GM23248 (cell line): ENCODE measurements around the gene WDCP. TPM values are rescaled to one million over a fixed set of nuclear protein-coding genes. Genes with fewer than 3 reads are reported as not detected.

Experiments
- DNase-seq: peaks from one replicate; pipeline ENCODE4 v3.0.0-alpha.2; 2015
- H2AFZ ChIP-seq: fragments of 200-600 bp; sonication (generic); 2 replicates; pipeline ENCODE4 v1.6.1; 2016; ENCODE audit warnings: antibody characterized with exemption
- H3F3A ChIP-seq: fragments of 200-600 bp; sonication (generic); 2 replicates; pipeline ENCODE4 v1.6.1; 2016; ENCODE audit warnings: mild to moderate bottlenecking, antibody characterized with exemption, mixed run types; ENCODE audit not compliant: insufficient read depth
- H3K27ac ChIP-seq: fragments of 200-600 bp; sonication (generic); 2 replicates; pipeline ENCODE4 v1.5.1; 2016; ENCODE audit warnings: mild to moderate bottlenecking
- H3K27me3 ChIP-seq: fragments of 200-600 bp; sonication (generic); replicated peaks from 2 replicates; pipeline ENCODE4 v1.6.1; 2016; ENCODE audit warnings: mild to moderate bottlenecking; ENCODE audit not compliant: insufficient read depth
- H3K36me3 ChIP-seq: fragments of 200-600 bp; sonication (generic); 2 replicates; pipeline ENCODE4 v1.6.1; 2016; ENCODE audit warnings: low read depth, mild to moderate bottlenecking
- H3K4me1 ChIP-seq: fragments of 200-600 bp; sonication (generic); 2 replicates; pipeline ENCODE4 v1.6.1; 2016; ENCODE audit warnings: mild to moderate bottlenecking; ENCODE audit not compliant: insufficient read depth
- H3K4me2 ChIP-seq: fragments of 200-600 bp; sonication (generic); one replicate; pipeline ENCODE4 v1.6.1; 2016; ENCODE audit warnings: mild to moderate bottlenecking; ENCODE audit not compliant: unreplicated experiment
- H3K4me3 ChIP-seq: fragments of 200-600 bp; sonication (generic); 2 replicates; pipeline ENCODE4 v1.5.1; 2016; ENCODE audit warnings: mild to moderate bottlenecking
- H3K79me2 ChIP-seq: fragments of 200-600 bp; sonication (generic); 2 replicates; pipeline ENCODE4 v1.6.1; 2016; ENCODE audit warnings: mild to moderate bottlenecking; ENCODE audit not compliant: insufficient read depth
- H3K9ac ChIP-seq: fragments of 200-600 bp; sonication (generic); 2 replicates; pipeline ENCODE4 v1.6.1; 2016; ENCODE audit warnings: mild to moderate bottlenecking
- H3K9me2 ChIP-seq: fragments of 200-600 bp; sonication (generic); 2 replicates; pipeline ENCODE4 v1.6.1; 2016; ENCODE audit warnings: mixed run types, mild to moderate bottlenecking, moderate library complexity; ENCODE audit not compliant: insufficient read depth
- H3K9me3 ChIP-seq: fragments of 200-600 bp; sonication (generic); one replicate; pipeline ENCODE4 v1.6.1; 2017; ENCODE audit warnings: low read depth
- H4K20me1 ChIP-seq: fragments of 200-600 bp; sonication (generic); 2 replicates; pipeline ENCODE4 v1.6.0; 2016; ENCODE audit not compliant: insufficient read depth
- EZH2 ChIP-seq: fragments of 200-600 bp; sonication (generic); IDR thresholded peaks from 2 replicates; pipeline ENCODE4 v1.6.1; 2018; ENCODE audit warnings: antibody characterized with exemption, mild to moderate bottlenecking; ENCODE audit not compliant: insufficient read depth, poor library complexity, severe bottlenecking
- EZH2phosphoT487 ChIP-seq: fragments of 200-600 bp; sonication (generic); IDR thresholded peaks from 2 replicates; pipeline ENCODE4 v1.6.1; 2018; ENCODE audit warnings: antibody characterized with exemption, moderate library complexity, mild to moderate bottlenecking, low read depth; ENCODE audit not compliant: insufficient read depth
- WGBS, 2 experiments: methylation state at CpG; one replicate each; pipeline ENCODE4 v1.1.6; 2015 to 2017; ENCODE audit warnings: low lambda C conversion rate in 2 of 2, low coverage in 1 of 2; ENCODE audit errors: missing lambda C conversion rate in 2 of 2; 5-methylcytosine and 5-hydroxymethylcytosine counted together
- in situ Hi-C: fragments of 300-500 bp; cut with MboI; formaldehyde crosslinking; loops from 2 replicates; pipeline ENCODE4 v1.15.0; 2020
- polyA plus RNA-seq: library from polyadenylated mRNA; unstranded; fragments of >200 nt; fragmentation: Nextera tagmentation; extraction: Ambion mirVana; gene quantifications from 2 replicates; pipeline ENCODE4 v1.2.1, GENCODE V29; 2016
- total RNA-seq: library from RNA; depleted of rRNA; stranded (reverse); fragments of >200 nt; shearing (Covaris generic); gene quantifications from 2 replicates; pipeline ENCODE4 v1.2.3, GENCODE V29; 2014

WDCP gene
- total and polyA plus RNA-seq, 2 experiments from 2014 or later, result 4.2 to 7.6 TPM

- Histone ChIP-seq H4K20me1 (no peaks in the 10 kb centered on the region), H3K4me3 (no peak overlapping the region), H3K79me2 (peaks cover 64% of the 10 kb centered on the region), H3K4me1 (peaks cover 8% of the 10 kb centered on the region; the same call in 1 of the 2 replicates), H3K27ac (no peak overlapping the region), H2AFZ (no peak overlapping the region), H3K36me3 (peaks cover 19% of the 10 kb centered on the region), H3K9me3 (no peaks in the 10 kb centered on the region), H3K9me2 (no peaks in the 10 kb centered on the region), H3K4me2 (no peak overlapping the region), H3K27me3 (no peaks in the 10 kb centered on the region), H3F3A (peaks cover 23% of the 10 kb centered on the region), H3K9ac (peak overlapping the region; percentile 11; the same call in 1 of the 2 replicates)
- WGBS, 2 experiments, result 80% methylated on average over 6 of the region's 6 CpGs
- no peak for DNase-seq
- in situ Hi-C loops, result no loop called here
- TF ChIP-seq EZH2, result no peak
- TF ChIP-seq EZH2phosphoT487, result no peak
Observed at GRCh38 chr2:24073816-24074215, 26.6 kb upstream of the WDCP start.

DNA sequence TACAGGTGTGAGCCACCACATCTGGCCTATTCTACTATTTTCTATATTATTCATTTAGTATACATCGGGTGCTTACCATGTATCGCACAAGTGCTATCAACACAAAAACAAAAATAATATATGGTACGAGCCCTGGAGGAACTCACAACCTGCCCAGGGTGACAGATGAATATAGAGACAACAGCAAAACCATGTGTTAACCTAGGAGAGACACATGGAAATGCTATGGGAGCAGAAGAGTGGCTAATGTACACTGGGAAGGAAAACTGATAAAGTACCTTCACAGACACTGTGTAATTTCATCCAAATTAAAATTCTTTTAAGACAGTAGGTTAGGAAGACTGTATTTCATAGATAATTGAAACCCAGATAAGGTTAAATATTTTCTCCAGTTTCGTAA lies 25.1 kb upstream of the WDCP start:
- H3K4me1 ChIP-seq, result peaks cover 8% of the 10 kb centered on the region; the same call in 1 of the 2 replicates
- DNase-seq, result no peak
- peaks cover 24% of the 10 kb centered on the region for H3K36me3 ChIP-seq
- no peaks in the 10 kb centered on the region for H3K9me2 ChIP-seq
- no peak overlapping the region for H3K4me3 ChIP-seq
- TF ChIP-seq EZH2, result no peak
- TF ChIP-seq EZH2phosphoT487, result no peak
- no peaks in the 10 kb centered on the region for H3K27me3 ChIP-seq
- H3K27ac ChIP-seq, result no peak overlapping the region
- H2AFZ ChIP-seq, result no peak overlapping the region
- no peak overlapping the region for H3K4me2 ChIP-seq
- in situ Hi-C loops, result no loop called here
- peaks cover 15% of the 10 kb centered on the region for H3F3A ChIP-seq
- no peak overlapping the region for H3K9ac ChIP-seq
- H3K79me2 ChIP-seq, result peaks cover 64% of the 10 kb centered on the region
- WGBS, 2 experiments, result 89 to 90% methylated on average over 4 of the region's 4 CpGs
- no peaks in the 10 kb centered on the region for H4K20me1 ChIP-seq
- H3K9me3 ChIP-seq, result no peaks in the 10 kb centered on the region

DNA sequence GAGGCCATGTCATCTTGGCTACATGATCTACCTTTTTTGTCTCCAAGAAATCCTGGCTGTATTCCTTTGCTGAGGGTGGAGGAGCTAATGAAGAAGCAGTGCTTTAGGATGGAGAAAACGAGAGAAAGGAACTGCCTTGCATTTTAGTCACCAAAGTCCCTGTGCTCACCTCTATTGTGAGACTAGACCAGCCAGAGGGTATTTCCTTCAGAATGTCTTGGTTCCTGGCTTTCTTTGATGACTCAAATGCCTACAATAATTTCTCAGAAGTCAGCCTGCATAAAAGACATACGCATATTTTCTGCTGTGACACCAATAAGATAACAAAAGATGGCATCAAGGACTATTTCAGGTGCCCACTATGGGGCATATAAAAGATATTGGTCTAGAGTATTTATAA lies 18.1 kb upstream of the WDCP start:
- Histone ChIP-seq H3K36me3 (peaks cover 22% of the 10 kb centered on the region), H2AFZ (no peak overlapping the region), H3K79me2 (peaks cover 9% of the 10 kb centered on the region), H3K9me2 (no peaks in the 10 kb centered on the region), H3K9me3 (no peaks in the 10 kb centered on the region), H3F3A (peaks cover 29% of the 10 kb centered on the region; the same call in 1 of the 2 replicates), H3K4me2 (no peak overlapping the region), H3K9ac (no peak overlapping the region), H3K4me3 (no peak overlapping the region), H4K20me1 (no peaks in the 10 kb centered on the region), H3K4me1 (no peaks in the 10 kb centered on the region), H3K27me3 (no peaks in the 10 kb centered on the region), H3K27ac (no peak overlapping the region)
- TF ChIP-seq EZH2phosphoT487 (no peak), EZH2 (no peak)
- in situ Hi-C loops, result no loop called here
- WGBS, 2 experiments, result 88 to 96% methylated on average over 2 of the region's 2 CpGs
- DNase-seq, result no peak

DNA sequence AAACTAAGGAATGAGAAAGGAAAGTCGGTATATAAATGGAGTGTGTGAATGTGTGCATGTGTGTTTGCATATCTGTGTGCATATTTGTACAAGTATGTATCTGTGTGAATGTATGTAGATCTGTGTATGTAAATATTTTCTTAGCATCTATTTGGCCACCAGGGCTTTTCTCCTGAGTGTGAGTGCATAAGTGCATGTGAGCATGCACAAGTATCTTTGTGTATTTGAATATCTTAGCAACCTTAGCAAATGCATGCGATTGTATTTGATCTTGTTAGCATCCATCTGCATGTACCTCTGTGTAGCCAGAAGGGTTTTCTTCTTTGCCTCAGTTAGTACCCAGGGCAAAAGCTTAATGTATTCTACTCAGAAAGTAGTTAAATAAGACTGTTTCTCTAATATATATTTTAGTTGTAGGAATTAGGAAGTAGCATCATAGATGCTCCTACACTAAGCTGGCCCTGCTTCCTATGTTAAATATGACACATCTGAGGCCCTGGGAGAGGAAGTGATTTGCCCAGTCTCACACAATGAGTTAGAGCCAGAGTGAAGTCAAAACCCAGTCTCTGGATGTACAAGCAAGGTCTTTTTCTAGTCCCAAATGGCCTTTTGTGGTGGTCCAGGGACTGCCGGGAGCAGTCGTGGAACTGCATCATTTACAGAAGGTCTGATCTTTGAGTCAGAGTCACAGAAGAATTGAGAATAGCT lies 11.5 kb upstream of the WDCP start:
- WGBS, 2 experiments, result 83 to 85% methylated on average over 4 of the region's 4 CpGs
- no peak for TF ChIP-seq EZH2
- no peak for TF ChIP-seq EZH2phosphoT487
- Histone ChIP-seq H3K9me2 (no peaks in the 10 kb centered on the region), H3K9ac (no peak overlapping the region), H3K79me2 (no peaks in the 10 kb centered on the region), H3K27me3 (no peaks in the 10 kb centered on the region), H3F3A (no peaks in the 10 kb centered on the region), H3K4me3 (no peak overlapping the region), H4K20me1 (no peaks in the 10 kb centered on the region), H2AFZ (no peak overlapping the region), H3K27ac (no peak overlapping the region), H3K36me3 (no peaks in the 10 kb centered on the region), H3K4me2 (no peak overlapping the region), H3K9me3 (no peaks in the 10 kb centered on the region), H3K4me1 (no peaks in the 10 kb centered on the region)
- in situ Hi-C loops, result no loop called here
- no peak for DNase-seq
